WTC11 (cell line): ENCODE results near the gene TRPM7.

Experiments used
- ESRRA ChIP-seq: sonication (generic); formaldehyde crosslinking; IDR thresholded peaks from 2 replicates; pipeline ENCODE4 v1.8.1; 2022; ENCODE audit warnings: mild to moderate bottlenecking, missing genetic modification reagents, borderline replicate concordance
- JAZF1 ChIP-seq: fragments of 250-450 bp; sonication (Bioruptor Pico); IDR thresholded peaks from 2 replicates; pipeline ENCODE4 v1.9.0; 2021; ENCODE audit warnings: moderate library complexity, mild to moderate bottlenecking, inconsistent platforms
- ZNF121 ChIP-seq: sonication (generic); formaldehyde crosslinking; IDR thresholded peaks from 2 replicates; pipeline ENCODE4 v1.8.0; 2023; ENCODE audit warnings: missing genetic modification reagents
- ZNF232 ChIP-seq: sonication (generic); formaldehyde crosslinking; IDR thresholded peaks from 2 replicates; pipeline ENCODE4 v1.8.0; 2022; ENCODE audit warnings: mild to moderate bottlenecking, missing genetic modification reagents
- ZNF423 ChIP-seq: fragments of 250-450 bp; sonication (Bioruptor Pico); IDR thresholded peaks from 2 replicates; pipeline ENCODE4 v2.1.2; 2022; ENCODE audit warnings: mild to moderate bottlenecking, moderate library complexity
- TF ChIP-seq, protein P1 (sequence below): fragments of 200-600 bp; IDR thresholded peaks from 2 replicates; pipeline ENCODE4 v1.8.0; 2022; ENCODE audit warnings: antibody characterized with exemption
- TF ChIP-seq, protein P2 (sequence below): sonication (generic); formaldehyde crosslinking; IDR thresholded peaks from 2 replicates; pipeline ENCODE4 v1.8.1; 2023; ENCODE audit warnings: mild to moderate bottlenecking, missing genetic modification reagents, moderate library complexity
- TF ChIP-seq, protein P3 (sequence below): sonication (generic); formaldehyde crosslinking; IDR thresholded peaks from 2 replicates; pipeline ENCODE4 v1.8.1; 2023; ENCODE audit warnings: mild to moderate bottlenecking, missing genetic modification reagents, moderate library complexity
- TF ChIP-seq, protein P4 (sequence below): sonication (generic); formaldehyde crosslinking; IDR thresholded peaks from 2 replicates; pipeline ENCODE4 v1.8.0; 2022; ENCODE audit warnings: mild to moderate bottlenecking, missing genetic modification reagents
- TF ChIP-seq, protein P5 (sequence below): sonication (generic); formaldehyde crosslinking; IDR thresholded peaks from 2 replicates; pipeline ENCODE4 v1.8.1; 2023; ENCODE audit warnings: mild to moderate bottlenecking, missing genetic modification reagents, borderline replicate concordance
- TF ChIP-seq, protein P6 (sequence below): sonication (generic); formaldehyde crosslinking; IDR thresholded peaks from 2 replicates; pipeline ENCODE4 v1.8.0; 2022; ENCODE audit warnings: mild to moderate bottlenecking, missing genetic modification reagents

DNA sequence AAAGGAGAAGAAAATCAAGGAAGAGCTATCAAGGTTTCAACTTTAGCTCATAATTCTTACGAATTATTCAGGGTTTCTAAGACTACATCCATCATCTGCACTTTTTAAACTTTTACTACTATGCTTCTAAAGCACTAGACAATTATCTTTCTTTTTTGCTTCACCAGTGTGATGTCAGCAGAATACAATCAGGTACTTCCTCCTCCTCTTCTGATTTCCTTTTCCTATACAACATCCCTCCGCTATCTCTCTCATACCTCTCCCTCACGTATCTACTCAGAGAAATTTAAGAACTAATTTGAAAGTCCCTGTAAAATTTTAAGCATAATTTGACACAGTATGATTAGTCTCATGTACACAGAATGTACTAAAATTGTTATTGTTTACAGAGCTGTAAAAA is 92.8 kb downstream of the TRPM7 start:
- TF ChIP-seq ZNF121 = no peak
- TF ChIP-seq, protein P1, sequence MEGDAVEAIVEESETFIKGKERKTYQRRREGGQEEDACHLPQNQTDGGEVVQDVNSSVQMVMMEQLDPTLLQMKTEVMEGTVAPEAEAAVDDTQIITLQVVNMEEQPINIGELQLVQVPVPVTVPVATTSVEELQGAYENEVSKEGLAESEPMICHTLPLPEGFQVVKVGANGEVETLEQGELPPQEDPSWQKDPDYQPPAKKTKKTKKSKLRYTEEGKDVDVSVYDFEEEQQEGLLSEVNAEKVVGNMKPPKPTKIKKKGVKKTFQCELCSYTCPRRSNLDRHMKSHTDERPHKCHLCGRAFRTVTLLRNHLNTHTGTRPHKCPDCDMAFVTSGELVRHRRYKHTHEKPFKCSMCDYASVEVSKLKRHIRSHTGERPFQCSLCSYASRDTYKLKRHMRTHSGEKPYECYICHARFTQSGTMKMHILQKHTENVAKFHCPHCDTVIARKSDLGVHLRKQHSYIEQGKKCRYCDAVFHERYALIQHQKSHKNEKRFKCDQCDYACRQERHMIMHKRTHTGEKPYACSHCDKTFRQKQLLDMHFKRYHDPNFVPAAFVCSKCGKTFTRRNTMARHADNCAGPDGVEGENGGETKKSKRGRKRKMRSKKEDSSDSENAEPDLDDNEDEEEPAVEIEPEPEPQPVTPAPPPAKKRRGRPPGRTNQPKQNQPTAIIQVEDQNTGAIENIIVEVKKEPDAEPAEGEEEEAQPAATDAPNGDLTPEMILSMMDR = no peak
- TF ChIP-seq, protein P2, sequence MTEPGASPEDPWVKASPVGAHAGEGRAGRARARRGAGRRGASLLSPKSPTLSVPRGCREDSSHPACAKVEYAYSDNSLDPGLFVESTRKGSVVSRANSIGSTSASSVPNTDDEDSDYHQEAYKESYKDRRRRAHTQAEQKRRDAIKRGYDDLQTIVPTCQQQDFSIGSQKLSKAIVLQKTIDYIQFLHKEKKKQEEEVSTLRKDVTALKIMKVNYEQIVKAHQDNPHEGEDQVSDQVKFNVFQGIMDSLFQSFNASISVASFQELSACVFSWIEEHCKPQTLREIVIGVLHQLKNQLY (CRISPR knock-in tag) = no peak
- no peak for TF ChIP-seq ESRRA
- TF ChIP-seq, protein P3, sequence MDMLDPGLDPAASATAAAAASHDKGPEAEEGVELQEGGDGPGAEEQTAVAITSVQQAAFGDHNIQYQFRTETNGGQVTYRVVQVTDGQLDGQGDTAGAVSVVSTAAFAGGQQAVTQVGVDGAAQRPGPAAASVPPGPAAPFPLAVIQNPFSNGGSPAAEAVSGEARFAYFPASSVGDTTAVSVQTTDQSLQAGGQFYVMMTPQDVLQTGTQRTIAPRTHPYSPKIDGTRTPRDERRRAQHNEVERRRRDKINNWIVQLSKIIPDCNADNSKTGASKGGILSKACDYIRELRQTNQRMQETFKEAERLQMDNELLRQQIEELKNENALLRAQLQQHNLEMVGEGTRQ (CRISPR knock-in tag) = no peak
- TF ChIP-seq, protein P4, sequence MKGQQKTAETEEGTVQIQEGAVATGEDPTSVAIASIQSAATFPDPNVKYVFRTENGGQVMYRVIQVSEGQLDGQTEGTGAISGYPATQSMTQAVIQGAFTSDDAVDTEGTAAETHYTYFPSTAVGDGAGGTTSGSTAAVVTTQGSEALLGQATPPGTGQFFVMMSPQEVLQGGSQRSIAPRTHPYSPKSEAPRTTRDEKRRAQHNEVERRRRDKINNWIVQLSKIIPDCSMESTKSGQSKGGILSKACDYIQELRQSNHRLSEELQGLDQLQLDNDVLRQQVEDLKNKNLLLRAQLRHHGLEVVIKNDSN (CRISPR knock-in tag) = no peak
- TF ChIP-seq, protein P5, sequence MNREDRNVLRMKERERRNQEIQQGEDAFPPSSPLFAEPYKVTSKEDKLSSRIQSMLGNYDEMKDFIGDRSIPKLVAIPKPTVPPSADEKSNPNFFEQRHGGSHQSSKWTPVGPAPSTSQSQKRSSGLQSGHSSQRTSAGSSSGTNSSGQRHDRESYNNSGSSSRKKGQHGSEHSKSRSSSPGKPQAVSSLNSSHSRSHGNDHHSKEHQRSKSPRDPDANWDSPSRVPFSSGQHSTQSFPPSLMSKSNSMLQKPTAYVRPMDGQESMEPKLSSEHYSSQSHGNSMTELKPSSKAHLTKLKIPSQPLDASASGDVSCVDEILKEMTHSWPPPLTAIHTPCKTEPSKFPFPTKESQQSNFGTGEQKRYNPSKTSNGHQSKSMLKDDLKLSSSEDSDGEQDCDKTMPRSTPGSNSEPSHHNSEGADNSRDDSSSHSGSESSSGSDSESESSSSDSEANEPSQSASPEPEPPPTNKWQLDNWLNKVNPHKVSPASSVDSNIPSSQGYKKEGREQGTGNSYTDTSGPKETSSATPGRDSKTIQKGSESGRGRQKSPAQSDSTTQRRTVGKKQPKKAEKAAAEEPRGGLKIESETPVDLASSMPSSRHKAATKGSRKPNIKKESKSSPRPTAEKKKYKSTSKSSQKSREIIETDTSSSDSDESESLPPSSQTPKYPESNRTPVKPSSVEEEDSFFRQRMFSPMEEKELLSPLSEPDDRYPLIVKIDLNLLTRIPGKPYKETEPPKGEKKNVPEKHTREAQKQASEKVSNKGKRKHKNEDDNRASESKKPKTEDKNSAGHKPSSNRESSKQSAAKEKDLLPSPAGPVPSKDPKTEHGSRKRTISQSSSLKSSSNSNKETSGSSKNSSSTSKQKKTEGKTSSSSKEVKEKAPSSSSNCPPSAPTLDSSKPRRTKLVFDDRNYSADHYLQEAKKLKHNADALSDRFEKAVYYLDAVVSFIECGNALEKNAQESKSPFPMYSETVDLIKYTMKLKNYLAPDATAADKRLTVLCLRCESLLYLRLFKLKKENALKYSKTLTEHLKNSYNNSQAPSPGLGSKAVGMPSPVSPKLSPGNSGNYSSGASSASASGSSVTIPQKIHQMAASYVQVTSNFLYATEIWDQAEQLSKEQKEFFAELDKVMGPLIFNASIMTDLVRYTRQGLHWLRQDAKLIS = no peak
- TF ChIP-seq ZNF423 (CRISPR knock-in tag) = no peak
- TF ChIP-seq, protein P6, sequence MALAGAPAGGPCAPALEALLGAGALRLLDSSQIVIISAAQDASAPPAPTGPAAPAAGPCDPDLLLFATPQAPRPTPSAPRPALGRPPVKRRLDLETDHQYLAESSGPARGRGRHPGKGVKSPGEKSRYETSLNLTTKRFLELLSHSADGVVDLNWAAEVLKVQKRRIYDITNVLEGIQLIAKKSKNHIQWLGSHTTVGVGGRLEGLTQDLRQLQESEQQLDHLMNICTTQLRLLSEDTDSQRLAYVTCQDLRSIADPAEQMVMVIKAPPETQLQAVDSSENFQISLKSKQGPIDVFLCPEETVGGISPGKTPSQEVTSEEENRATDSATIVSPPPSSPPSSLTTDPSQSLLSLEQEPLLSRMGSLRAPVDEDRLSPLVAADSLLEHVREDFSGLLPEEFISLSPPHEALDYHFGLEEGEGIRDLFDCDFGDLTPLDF (CRISPR knock-in tag) = no peak
- TF ChIP-seq JAZF1 (CRISPR knock-in tag) = no peak
- TF ChIP-seq ZNF232 (CRISPR knock-in tag) = no peak
